ENCODE data around the gene IQSEC1. TPM values are rescaled to one million over a fixed set of nuclear protein-coding genes. Genes with fewer than 3 reads are reported as not detected.
"Not testable (repeated sequence)": the region's sequence is repeated elsewhere in the genome, so short reads cannot be mapped to it uniquely, and the experiment has no call there.

Gene IQSEC1
- total RNA-seq, 2 experiments from 2014 or later, result 59.5 to 64.6 TPM

- Mint-ChIP-seq H3K4me3 (no peak overlapping the region), H3K36me3 (no peaks in the 10 kb centered on the region), H3K9me3 (peaks cover 5% of the 10 kb centered on the region), H3K4me1 (peaks cover 9% of the 10 kb centered on the region), H3K27ac (no peak overlapping the region), H3K27me3 (peaks cover 21% of the 10 kb centered on the region)
- ATAC-seq (ENCODE audit: low read depth) (no peak), DNase-seq (no peak)
- POLR2A ChIA-PET, result no interaction called here
These were observed 208.0 kb downstream of the IQSEC1 start for GRCh38 chr3:12865271-12865670.

GRCh38 chr3:12862387-12862786 is 210.8 kb downstream of the IQSEC1 start:
- Mint-ChIP-seq H3K9me3 (peaks cover 5% of the 10 kb centered on the region), H3K27ac (no peak overlapping the region), H3K36me3 (no peaks in the 10 kb centered on the region), H3K4me3 (no peak overlapping the region), H3K27me3 (peaks cover 10% of the 10 kb centered on the region), H3K4me1 (no peaks in the 10 kb centered on the region)
- DNase-seq, result no peak
- no peak for ATAC-seq (ENCODE audit: low read depth)
- POLR2A ChIA-PET, result no interaction called here

- no peak overlapping the region for H3K4me3 Mint-ChIP-seq
- no peak overlapping the region for H3K27ac Mint-ChIP-seq
- DNase-seq, result no peak
- peaks cover 5% of the 10 kb centered on the region for H3K9me3 Mint-ChIP-seq
- POLR2A ChIA-PET, result no interaction called here
- ATAC-seq (ENCODE audit: low read depth), result no peak
- H3K4me1 Mint-ChIP-seq, result no peaks in the 10 kb centered on the region
- peaks cover 13% of the 10 kb centered on the region for H3K27me3 Mint-ChIP-seq
- no peaks in the 10 kb centered on the region for H3K36me3 Mint-ChIP-seq
These were observed 211.6 kb downstream of the IQSEC1 start for GRCh38 chr3:12861611-12862010.

GRCh38 chr3:12859840-12860239 is 213.4 kb downstream of the IQSEC1 start:
- POLR2A ChIA-PET, result interaction anchor here (1.0 kb wide), 1 partner anchor 13 kb away, joined by 3 read pairs; no protein-coding TSS in a partner anchor
- Mint-ChIP-seq H3K4me3 (no peak overlapping the region), H3K27me3 (peaks cover 17% of the 10 kb centered on the region), H3K27ac (no peak overlapping the region), H3K36me3 (no peaks in the 10 kb centered on the region), H3K9me3 (no peaks in the 10 kb centered on the region), H3K4me1 (no peaks in the 10 kb centered on the region)
- DNase-seq (no peak), ATAC-seq (ENCODE audit: low read depth) (no peak)

GRCh38 chr3:12856626-12857025 is 216.6 kb downstream of the IQSEC1 start:
- ATAC-seq (ENCODE audit: low read depth) (no peak), DNase-seq (no peak)
- H3K4me3 Mint-ChIP-seq, result no peak overlapping the region
- no peak overlapping the region for H3K27ac Mint-ChIP-seq
- H3K9me3 Mint-ChIP-seq, result no peaks in the 10 kb centered on the region
- H3K27me3 Mint-ChIP-seq, result peaks cover 31% of the 10 kb centered on the region
- POLR2A ChIA-PET, result no interaction called here
- H3K4me1 Mint-ChIP-seq, result no peaks in the 10 kb centered on the region
- no peaks in the 10 kb centered on the region for H3K36me3 Mint-ChIP-seq

GRCh38 chr3:12854565-12854964 is 218.7 kb downstream of the IQSEC1 start:
- peaks cover 34% of the 10 kb centered on the region for H3K27me3 Mint-ChIP-seq
- POLR2A ChIA-PET, result no interaction called here
- DNase-seq, result no peak

GRCh38 chr3:12853847-12854246 is 219.4 kb downstream of the IQSEC1 start:
- ATAC-seq (ENCODE audit: low read depth); H3K4me3 Mint-ChIP-seq; DNase-seq; H3K4me1 Mint-ChIP-seq; H3K27ac Mint-ChIP-seq; H3K36me3 Mint-ChIP-seq; H3K9me3 Mint-ChIP-seq; POLR2A ChIA-PET: not testable (repeated sequence)
- peaks cover 32% of the 10 kb centered on the region for H3K27me3 Mint-ChIP-seq

More at GRCh38 chr3:12854565-12854964, 218.7 kb downstream of the IQSEC1 start:
- H3K9me3 Mint-ChIP-seq, result no peaks in the 10 kb centered on the region
- no peak overlapping the region for H3K4me3 Mint-ChIP-seq
- ATAC-seq (ENCODE audit: low read depth), result no peak
- H3K27ac Mint-ChIP-seq, result no peak overlapping the region
- no peaks in the 10 kb centered on the region for H3K36me3 Mint-ChIP-seq
- H3K4me1 Mint-ChIP-seq, result no peaks in the 10 kb centered on the region

GRCh38 chr3:12852201-12852600 is 221.0 kb downstream of the IQSEC1 start:
- Mint-ChIP-seq H3K4me3 (no peak overlapping the region), H3K27ac (no peak overlapping the region), H3K36me3 (no peaks in the 10 kb centered on the region), H3K9me3 (no peaks in the 10 kb centered on the region), H3K4me1 (no peaks in the 10 kb centered on the region), H3K27me3 (peaks cover 30% of the 10 kb centered on the region)
- ATAC-seq (ENCODE audit: low read depth) (no peak), DNase-seq (no peak)
- POLR2A ChIA-PET, result interaction anchor here (0.8 kb wide), 1 partner anchor 10 kb away, joined by 4 read pairs; no protein-coding TSS in a partner anchor

Other genes starting within 250 kb of the IQSEC1 start
- 1,000 to 10,000 TPM; 2,162 to 2,195 TPM for gene RPL32, start 231.9 kb downstream of the IQSEC1 start, total RNA-seq